Osteoblast (primary cell): ENCODE data around the gene RGS9. TPM values are rescaled to one million over a fixed set of nuclear protein-coding genes. Genes with fewer than 3 reads are reported as not detected.

Experiments used
- DNase-seq: peaks from one replicate; pipeline ENCODE4 v3.0.0; 2011; ENCODE audit warnings: low spot score, mixed read lengths; ENCODE audit not compliant: insufficient read length; ENCODE audit errors: missing footprints
- H2AFZ ChIP-seq: 2 replicates; pipeline ENCODE4 v1.6.0; 2011; ENCODE audit warnings: mild to moderate bottlenecking, low read length
- H3K27ac ChIP-seq: 2 replicates; pipeline ENCODE4 v1.5.1; 2011; ENCODE audit warnings: mild to moderate bottlenecking, low read depth, low read length, moderate library complexity
- H3K27me3 ChIP-seq: 2 replicates; pipeline ENCODE4 v1.6.0; 2012; ENCODE audit warnings: mild to moderate bottlenecking, control low read depth, inconsistent platforms, low read length, moderate library complexity; ENCODE audit not compliant: insufficient read depth
- H3K36me3 ChIP-seq: 2 replicates; pipeline ENCODE4 v1.5.1; 2011; ENCODE audit warnings: mild to moderate bottlenecking, low read length, control low read depth, moderate library complexity; ENCODE audit not compliant: insufficient read depth
- H3K4me1 ChIP-seq: 2 replicates; pipeline ENCODE4 v1.5.1; 2011; ENCODE audit warnings: mild to moderate bottlenecking, low read length, control low read depth, moderate library complexity; ENCODE audit not compliant: insufficient read depth
- H3K4me2 ChIP-seq: 2 replicates; pipeline ENCODE4 v1.6.0; 2011; ENCODE audit warnings: mild to moderate bottlenecking, low read length; ENCODE audit not compliant: insufficient read depth
- H3K4me3 ChIP-seq: fragments of 200-600 bp; sonication (generic); 3 replicates; pipeline ENCODE4 v1.5.1; 2012; ENCODE audit warnings: mild to moderate bottlenecking, low read length, inconsistent platforms; ENCODE audit not compliant: insufficient read depth
- H3K79me2 ChIP-seq: 2 replicates; pipeline ENCODE4 v1.6.0; 2012; ENCODE audit warnings: mild to moderate bottlenecking, low read length, control low read depth, inconsistent platforms; ENCODE audit not compliant: insufficient read depth
- H3K9me3 ChIP-seq: 2 replicates; pipeline ENCODE4 v1.5.1; 2011; ENCODE audit warnings: low read depth, low read length, control low read depth
- H4K20me1 ChIP-seq: 2 replicates; pipeline ENCODE4 v1.6.0; 2012; ENCODE audit warnings: mild to moderate bottlenecking, low read length, control low read depth; ENCODE audit not compliant: insufficient read depth
- CTCF ChIP-seq: IDR thresholded peaks from 2 replicates; pipeline ENCODE4 v1.5.1; 2011; ENCODE audit warnings: mild to moderate bottlenecking, low read depth, low read length, moderate library complexity; ENCODE audit errors: extremely low read depth
- total RNA-seq: library from RNA; depleted of rRNA; stranded (reverse); fragments of >200 nt; gene quantifications from 2 replicates; pipeline ENCODE4 v1.2.3, GENCODE V29; 2012

Gene RGS9
- total RNA-seq, 1 donor, result 0.36 TPM

GRCh38 chr17:65259696-65260485 lies 122.7 kb downstream of the RGS9 start:
- DNase-seq, result no peak
- no peak for TF ChIP-seq CTCF

GRCh38 chr17:65260626-65261025 lies 123.5 kb downstream of the RGS9 start:
- DNase-seq, result no peak
- Histone ChIP-seq H3K27me3 (no peaks in the 10 kb centered on the region), H3K4me3 (no peak overlapping the region), H3K36me3 (no peaks in the 10 kb centered on the region), H3K4me2 (no peak overlapping the region), H3K27ac (no peak overlapping the region), H3K79me2 (no peaks in the 10 kb centered on the region), H3K9me3 (no peaks in the 10 kb centered on the region), H4K20me1 (no peaks in the 10 kb centered on the region), H3K4me1 (peaks cover 4% of the 10 kb centered on the region), H2AFZ (no peak overlapping the region)
- no peak for TF ChIP-seq CTCF

More at GRCh38 chr17:65259696-65260485, 122.7 kb downstream of the RGS9 start:
- no peaks in the 10 kb centered on the region for H3K9me3 ChIP-seq
- H3K4me3 ChIP-seq, result no peak overlapping the region
- no peaks in the 10 kb centered on the region for H3K36me3 ChIP-seq
- H3K4me1 ChIP-seq, result peaks cover 4% of the 10 kb centered on the region
- H3K27me3 ChIP-seq, result no peaks in the 10 kb centered on the region
- H3K4me2 ChIP-seq, result no peak overlapping the region
- H3K79me2 ChIP-seq, result no peaks in the 10 kb centered on the region
- no peak overlapping the region for H3K27ac ChIP-seq
- no peaks in the 10 kb centered on the region for H4K20me1 ChIP-seq
- H2AFZ ChIP-seq, result no peak overlapping the region

- no peaks in the 10 kb centered on the region for H3K9me3 ChIP-seq
- no peak overlapping the region for H3K4me3 ChIP-seq
- H3K27ac ChIP-seq, result no peak overlapping the region
- H4K20me1 ChIP-seq, result no peaks in the 10 kb centered on the region
- no peaks in the 10 kb centered on the region for H3K27me3 ChIP-seq
- H3K36me3 ChIP-seq, result no peaks in the 10 kb centered on the region
- H2AFZ ChIP-seq, result no peak overlapping the region
- peaks cover 4% of the 10 kb centered on the region for H3K4me1 ChIP-seq
- no peaks in the 10 kb centered on the region for H3K79me2 ChIP-seq
- TF ChIP-seq CTCF, result no peak
- no peak for DNase-seq
- no peak overlapping the region for H3K4me2 ChIP-seq
Measured at GRCh38 chr17:65261152-65261551, 124.0 kb downstream of the RGS9 start.

GRCh38 chr17:65261682-65262636 lies 124.8 kb downstream of the RGS9 start:
- Histone ChIP-seq H4K20me1 (no peaks in the 10 kb centered on the region), H2AFZ (no peak overlapping the region), H3K27ac (no peak overlapping the region), H3K27me3 (no peaks in the 10 kb centered on the region), H3K79me2 (no peaks in the 10 kb centered on the region), H3K4me2 (peak overlapping the region; percentile 55), H3K36me3 (no peaks in the 10 kb centered on the region), H3K4me3 (no peak overlapping the region), H3K4me1 (peaks cover 4% of the 10 kb centered on the region), H3K9me3 (no peaks in the 10 kb centered on the region)
- peak; percentile 82 for DNase-seq
- no peak for TF ChIP-seq CTCF
